NK-92 (cell line): ENCODE results near the gene TMEM135.
"Not testable (repeated sequence)": the region's sequence is repeated elsewhere in the genome, so short reads cannot be mapped to it uniquely, and the experiment has no call there.

Experiments used
- DNase-seq: peaks from one replicate; lab custom pipeline; 2025; ENCODE audit not compliant: unreplicated experiment; lab: John Stamatoyannopoulos, UW

Gene TMEM135

GRCh38 chr11:87139475-87139874, 101.7 kb downstream of the TMEM135 start:
- no peak for DNase-seq

DNA sequence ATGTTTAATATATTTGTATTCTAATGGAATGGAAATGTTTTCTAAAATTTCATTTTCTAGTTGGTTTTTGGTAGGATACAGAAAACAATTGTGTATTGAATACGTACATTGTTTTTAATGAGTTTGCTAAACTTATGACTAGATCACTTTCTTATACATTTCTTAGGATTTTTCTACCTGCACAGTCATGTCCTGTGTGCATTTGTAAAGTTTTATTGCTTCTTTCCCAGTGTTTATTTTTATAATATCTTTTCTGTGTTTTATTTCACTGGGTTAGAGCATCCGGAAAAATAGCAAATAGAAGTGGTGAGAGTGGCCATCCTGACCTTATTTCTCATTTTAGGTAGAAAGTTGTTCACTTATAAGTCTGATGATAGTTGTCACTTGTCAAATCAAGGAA, 103.6 kb downstream of the TMEM135 start:
- no peak for DNase-seq

DNA sequence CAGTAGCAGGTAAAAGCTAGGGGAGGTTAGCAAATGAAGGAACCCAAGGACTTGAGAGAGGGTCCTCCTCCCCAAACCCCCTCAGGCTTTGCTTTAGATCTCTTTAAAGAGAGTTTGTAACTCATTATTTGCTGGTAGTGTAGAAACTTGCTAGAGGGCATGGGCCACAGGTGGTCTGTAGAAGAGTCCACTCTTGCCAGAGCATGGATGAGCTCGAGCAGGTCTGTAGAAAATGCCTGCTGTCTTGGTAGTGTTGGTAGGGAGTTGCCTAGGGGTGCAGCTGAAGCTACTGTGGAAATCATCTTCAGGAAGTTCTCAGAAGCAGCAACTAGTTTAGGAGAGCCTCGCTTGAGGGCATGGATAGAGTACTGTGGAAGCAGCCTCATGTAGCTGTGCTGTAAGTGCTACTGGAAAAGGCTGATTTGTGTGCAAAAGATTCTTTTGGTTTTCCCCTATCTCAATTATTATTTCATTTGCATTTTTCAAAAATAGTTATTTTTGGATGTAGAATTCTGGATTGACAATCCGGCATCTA, 104.3 kb downstream of the TMEM135 start:
- DNase-seq, result no peak

DNA sequence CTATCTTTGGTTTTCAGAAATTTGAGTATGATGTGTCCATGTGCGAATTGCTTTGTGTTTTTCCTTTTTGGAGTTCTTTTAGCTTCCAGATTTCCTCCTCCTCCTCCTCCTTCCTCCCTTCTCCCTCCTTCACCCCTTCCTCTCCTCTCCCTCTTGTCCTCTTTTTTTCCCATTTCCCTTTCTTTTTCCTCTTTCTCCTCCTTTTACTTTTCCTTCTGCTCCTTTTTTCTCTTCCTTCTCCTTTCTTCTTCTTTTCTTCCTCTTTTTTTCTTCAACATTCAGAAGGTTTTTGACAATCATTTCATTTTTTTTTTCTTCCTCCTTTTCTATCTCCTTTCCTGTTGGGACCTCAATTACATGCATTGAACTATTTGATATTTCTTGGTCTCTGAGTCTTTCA, 104.9 kb downstream of the TMEM135 start:
- no peak for DNase-seq

DNA sequence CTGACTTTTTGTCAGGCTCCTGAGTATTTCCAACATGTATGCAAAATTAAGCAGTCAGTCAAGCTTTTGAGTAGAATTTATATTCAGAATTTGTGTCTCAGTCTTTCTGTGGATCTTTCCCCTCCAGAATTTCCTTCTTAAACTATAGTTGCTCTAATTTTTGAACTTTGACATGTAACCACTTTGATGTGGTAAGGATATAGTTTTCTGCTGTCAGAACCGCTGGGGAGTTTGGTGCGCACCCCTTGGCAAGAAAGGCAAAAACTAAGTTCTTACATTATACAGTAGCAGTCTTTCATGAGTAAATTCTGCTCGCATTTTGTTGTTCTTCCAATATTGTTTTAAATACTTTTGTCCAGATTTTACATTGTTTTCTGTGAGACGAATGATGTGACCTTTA, 105.9 kb downstream of the TMEM135 start:
- DNase-seq, result no peak

- DNase-seq, result no peak
Observed at GRCh38 chr11:87144252-87144651, 106.5 kb downstream of the TMEM135 start.

- DNase-seq, result no peak
Observed at GRCh38 chr11:87148749-87149148, 111.0 kb downstream of the TMEM135 start.

DNA sequence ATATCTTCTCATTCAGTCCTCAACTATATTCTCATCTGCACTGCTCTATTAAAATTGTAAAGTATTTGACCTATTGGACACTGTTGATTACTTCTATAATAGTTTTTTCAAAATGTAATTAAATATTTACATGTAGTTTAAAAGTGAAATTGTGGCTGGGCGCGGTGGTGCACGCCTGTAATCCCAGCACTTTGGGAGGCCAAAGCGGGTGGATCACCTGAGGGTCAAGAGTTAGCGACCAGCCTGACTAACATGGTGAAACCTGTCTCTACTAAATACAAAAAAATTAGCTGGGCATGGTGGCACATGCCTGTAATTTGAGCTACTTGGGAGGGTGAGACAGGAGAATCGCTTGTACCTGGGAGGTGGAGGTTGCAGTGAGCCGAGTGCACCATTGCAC, 112.0 kb downstream of the TMEM135 start:
- DNase-seq, result not testable (repeated sequence)

DNA sequence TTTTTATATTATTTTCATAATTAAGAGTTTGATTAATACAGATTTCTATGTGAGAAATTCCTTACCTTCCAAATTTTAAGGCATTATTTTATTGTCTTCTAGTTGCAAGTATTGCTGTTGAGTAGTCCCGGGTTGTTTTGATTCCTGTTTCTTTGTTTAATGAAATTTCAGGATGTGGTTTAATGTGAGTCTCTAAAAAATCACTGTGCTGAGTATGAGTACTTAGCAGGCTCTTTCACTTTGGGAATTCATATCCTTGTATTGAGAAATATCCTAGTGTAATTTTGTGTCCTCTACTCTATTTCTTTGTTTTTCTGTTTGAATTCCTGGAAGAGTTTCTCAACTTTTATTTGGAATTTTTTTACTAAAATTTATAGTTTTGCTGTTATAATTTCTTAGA, 113.2 kb downstream of the TMEM135 start:
- DNase-seq, result no peak

DNA sequence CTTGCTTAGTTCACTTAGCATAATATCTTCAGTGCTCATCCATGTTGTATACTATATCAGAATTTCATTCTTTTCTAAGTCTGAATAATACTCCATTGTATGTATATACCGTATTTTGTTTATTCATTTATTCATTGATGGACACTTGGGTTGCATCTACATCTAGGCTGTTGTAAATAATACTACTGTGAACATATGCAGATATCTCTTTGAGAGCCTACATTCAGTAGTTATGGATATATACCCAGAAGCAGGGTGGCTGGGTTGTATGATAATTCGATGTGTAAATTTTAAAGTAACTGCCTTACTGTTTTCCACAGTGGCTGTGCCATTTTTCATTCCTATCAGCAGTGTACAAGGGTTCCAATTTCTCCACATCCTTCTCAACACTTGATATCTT, 116.5 kb downstream of the TMEM135 start:
- no peak for DNase-seq

DNA sequence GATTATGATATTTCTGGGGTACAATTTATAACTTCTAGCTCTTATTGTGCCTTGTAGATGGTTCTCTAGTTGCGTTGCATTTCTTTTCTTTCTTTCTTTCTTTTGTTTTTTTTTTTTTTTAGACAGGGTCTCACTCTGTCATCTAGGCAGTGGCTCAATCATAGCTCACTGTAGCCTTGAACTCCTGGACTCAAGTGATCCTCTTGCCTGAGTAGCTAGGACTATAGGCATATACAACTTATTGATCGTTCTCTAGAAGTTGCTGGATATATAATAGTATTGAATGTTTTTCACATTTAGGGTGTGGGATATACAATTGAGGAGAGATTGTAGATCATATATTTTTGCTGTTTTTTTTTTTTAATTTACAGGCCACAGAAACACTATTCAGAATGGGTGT, 119.2 kb downstream of the TMEM135 start:
- DNase-seq, result no peak

- DNase-seq, result not testable (repeated sequence)
Observed at GRCh38 chr11:87169076-87169475, 131.3 kb downstream of the TMEM135 start.

GRCh38 chr11:87173185-87174039, 135.7 kb downstream of the TMEM135 start:
- DNase-seq, result no peak

GRCh38 chr11:87174870-87175269, 137.1 kb downstream of the TMEM135 start:
- DNase-seq, result no peak

DNA sequence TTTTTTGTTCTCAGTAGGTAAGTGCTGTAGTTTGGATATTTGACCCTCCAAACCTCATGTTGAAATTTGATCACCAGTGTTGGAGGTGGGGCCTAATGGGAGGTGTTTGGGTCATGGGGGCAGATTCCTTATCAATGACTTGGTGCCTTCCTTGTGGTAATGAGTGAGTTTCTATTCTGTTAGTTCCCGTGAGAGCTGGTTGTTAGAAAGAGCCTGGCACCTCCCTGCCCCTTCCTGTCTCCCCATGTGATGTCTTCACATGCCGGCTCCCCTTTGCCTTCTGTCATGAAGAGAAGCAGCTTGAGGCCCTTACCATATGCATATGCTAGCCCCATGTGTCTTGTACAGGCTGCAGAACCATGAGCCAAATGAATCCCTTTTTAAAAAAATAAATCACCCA, 138.3 kb downstream of the TMEM135 start:
- DNase-seq, result no peak

GRCh38 chr11:87179621-87180020, 141.9 kb downstream of the TMEM135 start:
- no peak for DNase-seq

- no peak for DNase-seq
Observed at GRCh38 chr11:87180742-87181141, 143.0 kb downstream of the TMEM135 start.

GRCh38 chr11:87181143-87181542, 143.4 kb downstream of the TMEM135 start:
- no peak for DNase-seq

DNA sequence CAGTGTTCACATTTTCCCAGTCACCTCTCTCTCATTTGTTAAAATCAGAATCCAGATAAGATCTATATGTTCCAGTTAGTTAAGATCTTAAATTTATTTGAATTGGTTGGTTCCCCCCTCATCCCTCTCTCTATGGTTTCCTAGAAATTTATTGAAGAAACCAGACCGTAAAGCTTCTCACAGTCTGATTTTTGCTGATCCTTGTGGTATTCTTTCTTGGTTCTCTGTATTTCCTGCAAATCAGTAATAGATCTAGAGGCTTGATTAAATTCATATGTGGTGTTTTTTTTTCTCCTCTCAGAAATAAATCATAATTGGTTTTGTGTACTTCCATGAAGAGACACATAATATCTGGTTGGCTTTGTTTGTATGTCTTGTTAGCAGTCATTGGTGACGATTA, 147.5 kb downstream of the TMEM135 start:
- DNase-seq, result no peak

DNA sequence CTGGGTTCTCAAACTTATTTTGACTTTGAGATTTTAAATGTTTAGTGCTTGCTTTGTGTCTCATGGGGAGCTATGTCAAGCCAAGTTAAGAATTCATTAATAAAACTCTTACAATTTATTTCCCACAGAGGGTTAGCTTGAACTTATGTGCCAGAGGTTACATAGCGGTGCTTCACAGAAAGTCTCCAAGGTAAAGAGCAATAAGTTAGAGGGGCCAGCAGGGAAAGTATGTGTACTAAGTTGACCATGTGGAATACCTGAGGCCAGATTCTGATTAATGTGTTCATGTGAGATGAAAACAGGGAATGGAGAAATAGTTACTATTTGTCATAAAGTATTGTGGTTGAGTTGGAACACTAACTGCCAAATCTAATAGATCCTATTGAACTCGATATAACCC, 149.3 kb downstream of the TMEM135 start:
- DNase-seq, result no peak

GRCh38 chr11:87187930-87188329, 150.2 kb downstream of the TMEM135 start:
- DNase-seq, result no peak

DNA sequence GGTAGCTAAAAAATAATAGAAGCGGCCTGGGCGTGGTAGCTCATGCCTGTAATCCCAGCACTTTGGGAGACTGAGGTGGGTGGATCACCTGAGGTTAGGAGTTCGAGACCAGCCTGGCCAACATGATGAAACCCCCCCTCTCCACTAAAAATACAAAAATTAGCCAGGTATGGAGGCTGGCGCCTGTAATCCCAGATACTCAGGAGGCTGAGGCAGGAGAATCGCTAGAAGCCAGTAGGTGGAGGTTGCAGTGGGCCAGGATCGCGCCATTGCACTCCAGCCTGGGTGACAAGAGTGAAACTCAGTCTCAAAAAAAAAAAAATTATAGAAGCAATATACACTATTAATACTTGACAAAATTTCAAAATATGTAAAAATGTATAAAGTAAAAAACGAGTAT, 150.7 kb downstream of the TMEM135 start:
- not testable (repeated sequence) for DNase-seq

DNA sequence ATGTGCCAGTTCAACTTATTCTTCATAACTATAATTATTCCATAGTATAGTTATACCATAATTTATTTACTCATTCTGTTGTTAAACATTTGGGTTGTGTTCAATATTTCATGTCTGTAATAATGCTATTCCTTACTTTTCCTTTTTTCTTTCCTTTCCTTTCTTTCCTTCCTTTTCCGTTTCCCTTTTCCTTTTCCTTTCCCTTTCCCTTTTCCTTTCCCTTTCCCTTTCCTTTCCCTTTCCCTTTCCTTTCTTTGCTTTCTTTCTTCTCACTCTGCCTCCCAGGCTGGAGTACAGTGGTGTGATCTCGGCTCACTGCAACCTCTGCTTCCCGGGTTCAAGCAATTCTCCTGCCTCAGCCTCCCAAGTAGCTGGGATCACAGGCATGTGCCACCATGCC, 151.2 kb downstream of the TMEM135 start:
- not testable (repeated sequence) for DNase-seq
